ENCODE measurements around the gene PTGES.
"Not testable (repeated sequence)": the region's sequence is repeated elsewhere in the genome, so short reads cannot be mapped to it uniquely, and the experiment has no call there.

The PTGES gene

DNA sequence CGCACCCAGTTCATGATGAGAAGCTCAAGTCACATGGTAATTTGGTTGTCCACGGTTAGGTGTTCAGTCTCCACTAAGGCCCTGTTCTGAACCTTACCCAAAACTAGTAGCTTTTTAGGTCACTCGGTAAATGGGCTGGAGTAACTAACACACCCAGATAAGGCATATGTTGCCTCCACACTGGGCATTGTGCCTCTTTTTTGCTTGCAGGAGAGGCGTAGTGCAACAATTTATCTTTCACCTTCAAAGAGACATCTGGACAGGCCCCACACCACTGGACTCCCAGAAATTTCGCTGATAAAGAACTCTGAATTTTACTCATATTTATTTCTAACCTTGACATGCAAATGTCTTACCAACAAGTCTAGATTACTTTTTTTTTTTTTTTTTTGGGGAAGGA lies 16.8 kb upstream of the PTGES start:
- no peak for DNase-seq

GRCh38 chr9:129768486-129768885 lies 15.6 kb upstream of the PTGES start:
- no peak for DNase-seq

- DNase-seq = no peak
These were observed 13.0 kb upstream of the PTGES start for GRCh38 chr9:129765764-129766317.

DNA sequence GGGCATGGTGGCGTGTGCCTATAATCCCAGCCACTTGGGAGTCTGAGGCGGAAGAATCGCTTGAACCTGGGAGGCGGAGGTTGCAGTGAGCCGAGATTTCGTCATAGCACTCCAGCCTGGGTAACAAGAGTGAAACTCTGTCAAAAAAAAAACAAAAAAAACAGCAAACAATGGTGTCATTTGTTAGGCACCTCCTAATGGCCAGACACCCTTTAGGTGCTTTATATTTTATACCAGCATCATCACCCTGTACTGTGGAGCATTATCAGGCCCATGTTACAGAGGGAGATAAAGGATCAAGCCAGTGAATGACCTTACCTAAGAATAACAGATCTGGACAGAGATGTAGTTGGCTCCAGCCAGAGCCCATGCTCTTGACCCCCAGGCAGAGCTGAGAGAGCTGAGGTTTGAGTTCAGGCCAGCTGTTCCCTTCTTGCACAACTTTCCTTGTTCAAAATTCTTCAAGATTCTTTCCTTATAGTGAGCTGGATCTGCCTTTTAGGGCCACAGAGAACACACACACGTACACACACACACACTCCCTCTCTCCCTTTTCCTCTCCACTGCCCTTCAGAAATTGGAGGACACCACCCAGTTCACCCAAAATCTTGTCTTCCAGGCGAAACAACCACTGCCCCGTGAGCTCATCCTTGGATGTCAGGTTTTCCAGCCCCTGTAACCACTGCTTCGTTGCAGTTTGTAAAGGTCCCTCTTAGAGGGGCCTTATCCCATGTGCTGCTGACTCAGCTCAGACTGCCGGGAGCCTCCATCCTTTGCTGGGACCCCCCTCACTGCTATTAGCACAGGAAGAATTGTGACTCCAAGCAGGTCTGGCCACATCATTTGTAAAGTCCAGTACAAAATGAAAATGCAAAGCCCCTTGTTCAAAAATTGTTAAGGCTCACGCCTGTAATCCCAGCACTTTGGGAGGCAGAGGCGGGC lies 10.4 kb upstream of the PTGES start:
- no peak for DNase-seq

GRCh38 chr9:129762370-129762984 lies 9.6 kb upstream of the PTGES start:
- not testable (repeated sequence) for DNase-seq

DNA sequence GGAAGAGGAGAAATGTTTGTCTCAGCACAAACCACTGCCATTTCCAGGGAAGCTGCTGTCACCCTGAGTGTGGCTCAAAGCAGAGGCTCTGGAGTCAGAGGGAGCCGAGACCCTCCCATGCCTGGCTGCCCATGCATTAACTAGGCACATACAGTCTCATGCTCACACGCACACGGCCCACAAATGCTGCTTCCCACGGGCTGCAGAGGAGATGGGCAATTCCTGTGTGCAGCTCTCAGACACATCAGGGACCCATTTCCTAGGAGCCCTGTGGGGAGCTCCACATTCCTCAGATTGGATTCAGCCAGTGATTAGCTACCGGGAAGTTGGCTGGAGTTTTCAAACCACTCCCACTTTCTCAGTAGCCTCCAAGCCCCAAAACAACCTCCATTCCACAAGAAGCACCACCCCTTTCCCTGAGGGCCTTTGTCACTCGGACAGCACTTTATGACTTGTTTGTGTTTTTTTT lies 9.1 kb upstream of the PTGES start:
- DNase-seq = no peak

DNA sequence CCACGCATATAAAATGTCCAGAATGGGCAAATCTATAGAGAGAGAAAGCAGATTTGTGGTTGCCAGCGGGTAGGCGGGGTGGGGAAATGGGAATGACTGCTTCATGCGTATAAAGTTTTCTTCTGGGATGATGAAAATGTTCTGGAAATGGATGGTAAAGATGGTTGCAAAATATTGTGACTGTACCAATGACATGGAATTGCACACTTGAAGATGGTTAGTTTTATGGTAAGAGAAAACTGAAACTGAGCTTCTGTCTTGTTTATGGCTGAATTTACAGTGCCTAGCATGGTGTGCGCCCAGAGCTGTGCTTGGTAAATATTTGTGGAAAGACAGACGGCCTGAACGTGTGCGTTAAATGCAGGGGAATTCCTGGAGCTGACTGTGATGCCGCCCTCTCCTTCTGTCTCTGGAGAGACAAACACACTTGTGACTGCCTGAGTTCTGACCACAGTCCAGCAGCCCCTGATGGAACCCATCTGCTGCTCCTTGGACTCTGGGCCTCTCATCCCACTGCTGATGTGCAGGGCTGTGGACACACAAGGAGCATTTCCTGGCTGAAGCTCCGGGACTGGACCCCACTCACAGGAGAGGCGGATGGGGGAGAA lies 8.6 kb upstream of the PTGES start:
- DNase-seq = no peak

- DNase-seq = not testable (repeated sequence)
These were observed 7.9 kb upstream of the PTGES start for GRCh38 chr9:129760784-129761183.

DNA sequence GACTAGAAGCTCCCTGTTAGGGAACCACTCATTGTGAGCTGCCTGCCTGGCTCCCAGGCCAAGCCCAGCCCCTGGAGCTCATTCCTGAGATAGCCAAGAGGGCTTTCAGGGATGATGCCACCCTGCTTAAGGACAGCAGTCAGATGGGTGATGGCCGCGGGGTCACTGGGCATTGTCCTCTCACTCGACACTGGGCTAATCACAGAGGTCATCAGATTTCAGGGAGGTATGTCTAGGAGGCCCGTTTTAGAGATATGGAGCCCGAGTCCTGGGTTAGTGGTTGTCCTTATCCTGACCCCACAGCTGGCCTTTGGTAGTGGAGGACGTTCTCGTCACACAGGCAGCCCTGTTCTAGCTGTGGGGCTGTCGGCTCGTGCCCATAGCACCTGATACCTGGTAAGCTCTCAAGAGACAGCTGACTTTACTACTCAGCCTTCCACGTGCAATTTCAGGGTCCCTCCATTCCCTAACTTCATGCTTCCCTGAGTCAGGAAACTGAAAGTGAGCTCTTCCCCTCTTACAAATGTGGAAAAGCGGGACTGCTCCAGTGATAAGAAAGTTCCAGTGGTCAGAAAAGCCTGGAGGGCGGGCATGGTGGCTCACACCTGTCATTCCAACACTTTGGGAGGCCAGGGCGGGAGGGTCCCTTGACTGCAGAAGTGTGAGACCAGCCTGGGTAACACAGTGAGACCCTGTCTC lies 7.1 kb upstream of the PTGES start:
- DNase-seq = no peak

GRCh38 chr9:129759319-129759718 lies 6.5 kb upstream of the PTGES start:
- no peak for DNase-seq

- DNase-seq = no peak
These were observed 4.2 kb upstream of the PTGES start for GRCh38 chr9:129757045-129757444.

GRCh38 chr9:129756191-129756590 lies 3.3 kb upstream of the PTGES start:
- DNase-seq = no peak

DNA sequence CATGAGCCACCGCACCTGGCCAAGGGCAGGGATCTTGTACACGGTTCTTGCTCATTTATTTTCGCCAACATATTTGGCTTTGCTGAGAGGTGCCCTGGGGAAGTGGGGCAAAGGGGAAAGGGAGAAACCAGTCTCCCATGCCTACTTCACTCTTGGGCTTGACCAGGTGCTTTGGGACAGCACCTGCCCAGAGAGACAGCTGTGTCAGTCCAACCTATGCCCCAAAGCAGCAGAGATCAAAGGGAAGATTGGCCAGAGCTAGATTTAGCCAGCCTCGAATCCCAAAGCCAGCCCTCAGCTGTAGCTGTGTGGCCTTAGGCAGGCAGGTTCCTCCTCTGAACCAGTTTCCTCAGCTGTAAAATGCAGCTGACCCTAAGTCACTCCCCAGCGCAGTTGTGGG lies 2.3 kb upstream of the PTGES start:
- DNase-seq = no peak

GRCh38 chr9:129751841-129752801 lies 721 bp downstream of the PTGES start:
- DNase-seq = no peak

DNA sequence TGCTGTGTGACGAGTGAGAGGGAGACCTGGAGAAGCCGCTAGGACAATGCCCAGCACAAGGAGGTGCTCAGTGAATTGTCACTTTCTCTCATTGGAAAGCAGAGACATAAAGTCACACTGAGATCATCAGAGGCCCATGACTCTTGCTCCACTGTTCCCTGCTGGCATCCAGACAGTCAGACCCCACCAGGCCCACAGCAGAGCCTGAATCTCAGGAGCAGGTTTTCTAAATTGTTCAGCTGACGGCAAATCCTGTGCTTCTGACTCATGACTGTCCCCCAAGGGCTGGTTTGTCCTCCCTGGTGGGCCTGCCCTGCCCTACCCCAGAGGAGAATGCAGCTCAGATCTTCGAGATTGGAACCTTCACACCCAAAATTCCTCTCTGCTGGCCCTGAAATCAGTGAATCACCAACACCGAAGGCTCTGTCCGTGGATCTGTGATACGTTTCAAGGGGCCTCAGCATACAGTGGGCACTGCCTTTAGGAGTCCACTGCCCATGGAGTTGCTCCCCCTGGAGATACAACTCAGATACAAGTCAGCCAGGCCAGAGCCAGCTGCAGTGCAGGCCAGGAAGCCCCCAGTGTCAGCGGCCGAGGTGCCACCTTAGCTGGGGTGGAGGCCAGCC lies 2.7 kb downstream of the PTGES start:
- no peak for DNase-seq

GRCh38 chr9:129749575-129749974 lies 3.3 kb downstream of the PTGES start:
- no peak for DNase-seq

- not testable (repeated sequence) for DNase-seq
These were observed 3.8 kb downstream of the PTGES start for GRCh38 chr9:129749052-129749451.

DNA sequence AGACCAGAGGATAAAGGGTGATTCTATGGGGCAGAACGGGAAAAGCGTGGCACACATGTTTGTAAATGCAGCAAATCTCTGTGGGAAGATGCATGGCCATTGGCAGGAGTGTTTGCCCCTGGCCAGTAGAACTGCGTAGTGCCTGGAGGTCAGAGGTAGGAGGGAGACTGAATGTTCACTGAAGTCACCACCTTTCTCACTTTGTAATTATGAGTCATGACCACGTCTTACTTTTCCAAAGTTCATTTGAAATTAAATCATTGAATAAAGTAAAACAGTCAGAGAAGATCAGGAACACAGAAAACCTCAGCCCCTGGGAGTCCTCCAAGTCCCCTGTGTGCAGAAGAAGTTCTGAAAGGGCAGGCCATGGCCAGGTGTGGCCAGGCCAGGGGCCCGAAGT lies 4.6 kb downstream of the PTGES start:
- DNase-seq = no peak

GRCh38 chr9:129746092-129746777 lies 6.6 kb downstream of the PTGES start:
- DNase-seq = no peak

GRCh38 chr9:129745200-129745599 lies 7.6 kb downstream of the PTGES start:
- DNase-seq = no peak

Measured in T-helper 2 cell (primary cell).